Measurements from ENCODE around the gene DMD. TPM values are rescaled to one million over a fixed set of nuclear protein-coding genes. Genes with fewer than 3 reads are reported as not detected.

The DMD gene
- polyA plus RNA-seq, 2 of the 4 experiments (the other 2 are of a cell fraction): 0.03 TPM; not detected in 1

DNA sequence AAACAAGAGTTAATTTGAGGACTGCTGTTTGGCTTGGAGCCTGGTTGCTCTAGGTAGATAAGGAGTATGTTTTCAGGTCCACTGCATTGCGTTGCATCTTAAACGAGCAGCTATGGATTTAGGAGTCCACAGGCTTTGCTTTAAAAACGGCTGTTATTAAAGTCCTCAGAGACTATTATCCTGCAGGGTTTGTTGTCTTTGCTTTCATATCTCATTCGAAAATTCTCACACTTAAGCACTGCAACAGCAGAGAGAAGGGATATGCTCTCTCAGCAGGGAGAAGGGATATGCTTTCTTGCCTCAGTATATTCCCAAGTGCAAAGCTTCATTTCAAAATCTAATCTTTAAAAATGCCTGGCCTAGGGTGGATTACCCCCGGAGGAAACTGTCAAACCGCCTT is 1694.8 kb downstream of the DMD start:
- CTCF ChIA-PET: no interaction called here
- no peaks in the 10 kb centered on the region for H3K9me3 ChIP-seq
- ATAC-seq (no peak), FAIRE-seq (no peak), DNase-seq (ENCODE audit: low read depth in 1 of 2, low spot score in 1 of 2) (no peak)
- WGBS (ENCODE audit: missing lambda C conversion rate): 2% methylated on average over 6 of the region's 6 CpGs
- no peak overlapping the region for H3K27ac ChIP-seq
- H3K4me3 ChIP-seq: no peak overlapping the region
- POLR2A ChIA-PET: no interaction called here
- H3K4me2 ChIP-seq: no peak overlapping the region
- no peaks in the 10 kb centered on the region for H3K4me1 ChIP-seq
- TF ChIP-seq MYC (IDR thresholded peaks at IDR 0.05; ENCODE audit: borderline replicate concordance, low read length) (no peak), RAD21 (conservative IDR thresholded peaks at IDR 0.05 in 1 of 2, IDR thresholded peaks at IDR 0.05 in 1 of 2) (no peak), NFE2L2 (conservative IDR thresholded peaks at IDR 0.05; ENCODE audit: low read length) (no peak), RCOR1 (IDR thresholded peaks at IDR 0.05; ENCODE audit: low read depth, low read length) (no peak), ESRRA (IDR thresholded peaks at IDR 0.05; ENCODE audit: borderline replicate concordance, low read length) (no peak), RNF2 (IDR thresholded peaks at IDR 0.05; ENCODE audit: borderline replicate concordance, low read depth) (no peak), NR3C1 (IDR thresholded peaks at IDR 0.05) (no peak), ZFP36 (IDR thresholded peaks at IDR 0.05; ENCODE audit: borderline replicate concordance, partially characterized antibody) (no peak), SREBF2 (IDR thresholded peaks at IDR 0.05) (no peak), CBX2 (IDR thresholded peaks at IDR 0.05; ENCODE audit: borderline replicate concordance, low read depth) (no peak), KDM5A (IDR thresholded peaks at IDR 0.05) (no peak), CBX8 (IDR thresholded peaks at IDR 0.05) (no peak), CHD4 (IDR thresholded peaks at IDR 0.05; ENCODE audit: borderline replicate concordance) (no peak)
- TF ChIP-seq, protein P1, sequence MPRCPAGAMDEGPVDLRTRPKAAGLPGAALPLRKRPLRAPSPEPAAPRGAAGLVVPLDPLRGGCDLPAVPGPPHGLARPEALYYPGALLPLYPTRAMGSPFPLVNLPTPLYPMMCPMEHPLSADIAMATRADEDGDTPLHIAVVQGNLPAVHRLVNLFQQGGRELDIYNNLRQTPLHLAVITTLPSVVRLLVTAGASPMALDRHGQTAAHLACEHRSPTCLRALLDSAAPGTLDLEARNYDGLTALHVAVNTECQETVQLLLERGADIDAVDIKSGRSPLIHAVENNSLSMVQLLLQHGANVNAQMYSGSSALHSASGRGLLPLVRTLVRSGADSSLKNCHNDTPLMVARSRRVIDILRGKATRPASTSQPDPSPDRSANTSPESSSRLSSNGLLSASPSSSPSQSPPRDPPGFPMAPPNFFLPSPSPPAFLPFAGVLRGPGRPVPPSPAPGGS (IDR thresholded peaks at IDR 0.05): no peak
- TF ChIP-seq, protein P2, sequence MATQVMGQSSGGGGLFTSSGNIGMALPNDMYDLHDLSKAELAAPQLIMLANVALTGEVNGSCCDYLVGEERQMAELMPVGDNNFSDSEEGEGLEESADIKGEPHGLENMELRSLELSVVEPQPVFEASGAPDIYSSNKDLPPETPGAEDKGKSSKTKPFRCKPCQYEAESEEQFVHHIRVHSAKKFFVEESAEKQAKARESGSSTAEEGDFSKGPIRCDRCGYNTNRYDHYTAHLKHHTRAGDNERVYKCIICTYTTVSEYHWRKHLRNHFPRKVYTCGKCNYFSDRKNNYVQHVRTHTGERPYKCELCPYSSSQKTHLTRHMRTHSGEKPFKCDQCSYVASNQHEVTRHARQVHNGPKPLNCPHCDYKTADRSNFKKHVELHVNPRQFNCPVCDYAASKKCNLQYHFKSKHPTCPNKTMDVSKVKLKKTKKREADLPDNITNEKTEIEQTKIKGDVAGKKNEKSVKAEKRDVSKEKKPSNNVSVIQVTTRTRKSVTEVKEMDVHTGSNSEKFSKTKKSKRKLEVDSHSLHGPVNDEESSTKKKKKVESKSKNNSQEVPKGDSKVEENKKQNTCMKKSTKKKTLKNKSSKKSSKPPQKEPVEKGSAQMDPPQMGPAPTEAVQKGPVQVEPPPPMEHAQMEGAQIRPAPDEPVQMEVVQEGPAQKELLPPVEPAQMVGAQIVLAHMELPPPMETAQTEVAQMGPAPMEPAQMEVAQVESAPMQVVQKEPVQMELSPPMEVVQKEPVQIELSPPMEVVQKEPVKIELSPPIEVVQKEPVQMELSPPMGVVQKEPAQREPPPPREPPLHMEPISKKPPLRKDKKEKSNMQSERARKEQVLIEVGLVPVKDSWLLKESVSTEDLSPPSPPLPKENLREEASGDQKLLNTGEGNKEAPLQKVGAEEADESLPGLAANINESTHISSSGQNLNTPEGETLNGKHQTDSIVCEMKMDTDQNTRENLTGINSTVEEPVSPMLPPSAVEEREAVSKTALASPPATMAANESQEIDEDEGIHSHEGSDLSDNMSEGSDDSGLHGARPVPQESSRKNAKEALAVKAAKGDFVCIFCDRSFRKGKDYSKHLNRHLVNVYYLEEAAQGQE (IDR thresholded peaks at IDR 0.05): no peak
- TF ChIP-seq, protein P3, sequence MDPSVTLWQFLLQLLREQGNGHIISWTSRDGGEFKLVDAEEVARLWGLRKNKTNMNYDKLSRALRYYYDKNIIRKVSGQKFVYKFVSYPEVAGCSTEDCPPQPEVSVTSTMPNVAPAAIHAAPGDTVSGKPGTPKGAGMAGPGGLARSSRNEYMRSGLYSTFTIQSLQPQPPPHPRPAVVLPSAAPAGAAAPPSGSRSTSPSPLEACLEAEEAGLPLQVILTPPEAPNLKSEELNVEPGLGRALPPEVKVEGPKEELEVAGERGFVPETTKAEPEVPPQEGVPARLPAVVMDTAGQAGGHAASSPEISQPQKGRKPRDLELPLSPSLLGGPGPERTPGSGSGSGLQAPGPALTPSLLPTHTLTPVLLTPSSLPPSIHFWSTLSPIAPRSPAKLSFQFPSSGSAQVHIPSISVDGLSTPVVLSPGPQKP (IDR thresholded peaks at IDR 0.05; ENCODE audit: low read depth, low read length): no peak
- TF ChIP-seq, protein P4, sequence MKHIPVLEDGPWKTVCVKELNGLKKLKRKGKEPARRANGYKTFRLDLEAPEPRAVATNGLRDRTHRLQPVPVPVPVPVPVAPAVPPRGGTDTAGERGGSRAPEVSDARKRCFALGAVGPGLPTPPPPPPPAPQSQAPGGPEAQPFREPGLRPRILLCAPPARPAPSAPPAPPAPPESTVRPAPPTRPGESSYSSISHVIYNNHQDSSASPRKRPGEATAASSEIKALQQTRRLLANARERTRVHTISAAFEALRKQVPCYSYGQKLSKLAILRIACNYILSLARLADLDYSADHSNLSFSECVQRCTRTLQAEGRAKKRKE (CRISPR knock-in tag; IDR thresholded peaks at IDR 0.05; ENCODE audit: low read depth): no peak
- TF ChIP-seq, protein P5, sequence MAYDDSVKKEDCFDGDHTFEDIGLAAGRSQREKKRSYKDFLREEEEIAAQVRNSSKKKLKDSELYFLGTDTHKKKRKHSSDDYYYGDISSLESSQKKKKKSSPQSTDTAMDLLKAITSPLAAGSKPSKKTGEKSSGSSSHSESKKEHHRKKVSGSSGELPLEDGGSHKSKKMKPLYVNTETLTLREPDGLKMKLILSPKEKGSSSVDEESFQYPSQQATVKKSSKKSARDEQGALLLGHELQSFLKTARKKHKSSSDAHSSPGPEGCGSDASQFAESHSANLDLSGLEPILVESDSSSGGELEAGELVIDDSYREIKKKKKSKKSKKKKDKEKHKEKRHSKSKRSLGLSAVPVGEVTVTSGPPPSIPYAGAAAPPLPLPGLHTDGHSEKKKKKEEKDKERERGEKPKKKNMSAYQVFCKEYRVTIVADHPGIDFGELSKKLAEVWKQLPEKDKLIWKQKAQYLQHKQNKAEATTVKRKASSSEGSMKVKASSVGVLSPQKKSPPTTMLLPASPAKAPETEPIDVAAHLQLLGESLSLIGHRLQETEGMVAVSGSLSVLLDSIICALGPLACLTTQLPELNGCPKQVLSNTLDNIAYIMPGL (CRISPR knock-in tag; IDR thresholded peaks at IDR 0.05; ENCODE audit: borderline replicate concordance): no peak
- TF ChIP-seq, protein P6, sequence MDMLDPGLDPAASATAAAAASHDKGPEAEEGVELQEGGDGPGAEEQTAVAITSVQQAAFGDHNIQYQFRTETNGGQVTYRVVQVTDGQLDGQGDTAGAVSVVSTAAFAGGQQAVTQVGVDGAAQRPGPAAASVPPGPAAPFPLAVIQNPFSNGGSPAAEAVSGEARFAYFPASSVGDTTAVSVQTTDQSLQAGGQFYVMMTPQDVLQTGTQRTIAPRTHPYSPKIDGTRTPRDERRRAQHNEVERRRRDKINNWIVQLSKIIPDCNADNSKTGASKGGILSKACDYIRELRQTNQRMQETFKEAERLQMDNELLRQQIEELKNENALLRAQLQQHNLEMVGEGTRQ (IDR thresholded peaks at IDR 0.05): no peak

All from A549 (cell line).